Stimulated activated CD8-positive, alpha-beta memory T cell treated with anti-CD3 and anti-CD28 coated beads, Interleukin-12 subunit alpha, Interleukin-12 subunit beta, amount 100 ng/mL, for 1 hour (primary cell): ENCODE measurements around the gene RAB33A.
"Not testable (repeated sequence)": the region's sequence is repeated elsewhere in the genome, so short reads cannot be mapped to it uniquely, and the experiment has no call there.

ENCODE experiments used
- DNase-seq: peaks from one replicate; pipeline ENCODE4 v3.0.0-alpha.2; 2020; ENCODE audit warnings: low read depth

The RAB33A gene

GRCh38 chrX:130172127-130172845 is 524 bp downstream of the RAB33A start:
- DNase-seq = no peak

GRCh38 chrX:130173190-130173895 is 1.6 kb downstream of the RAB33A start:
- no peak for DNase-seq

DNA sequence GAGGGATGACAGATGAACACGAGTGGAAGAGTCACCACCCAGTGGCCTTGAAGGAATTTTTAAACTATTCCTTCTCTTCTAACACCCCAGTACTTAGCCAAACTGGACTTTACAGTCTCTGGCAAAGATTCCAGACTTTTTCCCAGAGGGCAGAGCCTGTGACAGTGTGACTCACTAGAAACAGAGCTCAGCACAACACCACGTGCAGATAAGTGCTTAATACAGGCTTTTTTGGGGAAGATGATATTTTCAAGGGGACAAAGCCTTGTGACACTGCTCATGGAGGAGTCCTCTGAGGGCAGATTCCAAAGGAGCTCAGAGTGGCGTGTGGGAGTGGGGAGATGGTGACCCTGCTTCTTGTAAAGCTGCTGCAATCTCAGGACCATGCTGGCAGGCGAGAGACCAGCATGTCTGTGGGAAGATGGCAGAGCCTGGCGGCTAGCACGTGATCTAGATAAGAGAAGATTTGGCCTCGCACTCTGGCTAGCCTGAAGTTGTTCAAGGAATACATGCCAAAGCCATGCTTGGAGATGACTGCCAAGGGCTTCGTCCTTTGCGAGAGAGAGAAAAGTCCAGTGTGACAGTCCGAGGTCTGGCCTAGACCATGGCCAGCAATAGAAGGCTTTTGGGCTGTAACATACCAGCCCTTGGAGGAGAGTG is 2.4 kb downstream of the RAB33A start:
- no peak for DNase-seq

DNA sequence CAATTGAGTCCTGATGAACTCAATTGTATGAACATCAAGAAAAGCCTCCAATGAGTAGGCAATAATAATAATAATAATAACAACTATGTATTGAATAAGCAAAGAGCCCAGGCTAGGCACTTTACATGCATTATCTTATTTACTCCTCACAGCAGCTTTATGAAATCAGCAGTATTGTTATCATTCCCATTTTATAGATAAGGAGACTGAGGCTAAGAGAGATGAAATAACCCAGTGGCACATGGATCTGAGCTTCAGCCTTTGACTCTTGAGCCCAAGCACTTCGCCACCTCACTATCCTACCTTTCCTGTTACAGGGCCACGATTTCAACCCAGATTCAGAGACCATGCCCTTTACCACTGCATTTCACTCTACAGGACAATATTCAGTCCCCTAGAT is 3.2 kb downstream of the RAB33A start:
- DNase-seq = no peak

GRCh38 chrX:130176354-130176776 is 4.6 kb downstream of the RAB33A start:
- no peak for DNase-seq

DNA sequence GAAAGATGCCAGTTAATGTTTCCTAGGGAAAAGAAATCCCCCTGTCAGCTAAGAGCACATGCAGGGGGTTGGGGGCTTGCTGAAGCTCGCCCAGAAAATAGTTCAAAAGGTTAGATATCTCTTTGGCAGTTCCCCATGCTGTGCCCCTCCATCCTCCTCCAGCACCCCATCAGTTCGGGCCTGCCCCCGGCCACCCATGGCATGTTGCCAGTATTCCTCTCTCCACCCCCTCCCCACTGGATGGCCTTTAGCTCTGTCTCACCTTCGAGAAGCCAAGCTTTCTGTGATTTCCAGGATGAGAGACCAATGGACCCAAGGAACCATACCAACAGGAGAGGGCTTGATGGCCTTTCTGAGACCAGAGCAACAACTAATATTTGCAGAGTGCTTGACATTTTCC is 5.2 kb downstream of the RAB33A start:
- no peak for DNase-seq

GRCh38 chrX:130179170-130179569 is 7.4 kb downstream of the RAB33A start:
- DNase-seq = no peak

DNA sequence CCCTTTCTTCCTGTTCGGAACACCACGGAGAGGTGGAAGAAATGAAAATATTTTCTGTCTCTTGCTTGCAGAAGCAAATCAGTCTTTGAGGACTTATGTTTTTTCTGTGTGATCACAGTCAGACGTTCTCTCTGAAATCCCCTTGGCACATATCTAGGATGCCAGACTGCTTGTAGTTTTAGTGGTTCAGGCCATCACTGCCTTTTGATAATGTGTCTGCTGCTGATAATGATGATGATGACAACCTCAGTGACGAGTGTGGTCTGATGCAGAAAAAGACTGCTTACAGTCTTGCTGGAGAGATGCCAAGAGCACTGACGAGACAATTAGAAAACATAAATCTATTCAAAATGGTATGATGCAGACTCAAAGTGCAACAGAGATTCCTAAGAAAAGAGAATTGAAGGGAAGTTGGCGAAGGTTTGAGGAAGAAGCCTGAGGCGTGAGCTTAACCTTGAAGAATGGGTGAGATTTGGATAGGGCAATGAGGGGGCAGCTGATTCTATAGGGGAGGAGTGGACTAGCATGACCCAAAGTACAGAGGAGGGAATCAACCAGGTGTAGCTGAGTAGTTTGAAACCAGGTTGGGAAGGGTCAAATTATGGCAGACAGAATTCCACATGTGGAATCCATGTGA is 7.9 kb downstream of the RAB33A start:
- DNase-seq = no peak

GRCh38 chrX:130184168-130184567 is 12.4 kb downstream of the RAB33A start:
- no peak for DNase-seq

DNA sequence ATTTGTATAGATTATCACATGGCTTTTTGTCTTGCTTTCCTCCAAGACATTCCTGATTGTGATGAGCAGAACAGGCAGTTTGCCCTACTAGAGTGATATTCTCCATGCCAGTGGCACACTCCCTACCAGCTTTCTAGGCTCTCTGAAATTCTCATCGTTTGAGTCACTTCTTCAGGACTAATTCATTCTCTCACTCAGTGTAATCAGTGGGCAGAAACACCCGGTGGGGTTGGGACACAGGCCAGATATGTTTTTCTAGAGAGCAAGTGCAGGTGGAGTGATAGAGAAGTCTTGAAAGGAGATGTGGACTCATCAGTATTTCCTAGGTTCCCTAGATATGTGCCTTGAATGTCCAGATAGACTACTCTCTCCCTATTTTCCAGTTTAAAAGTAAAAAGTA is 13.1 kb downstream of the RAB33A start:
- no peak for DNase-seq

GRCh38 chrX:130186651-130187050 is 14.9 kb downstream of the RAB33A start:
- no peak for DNase-seq

GRCh38 chrX:130190801-130191200 is 19.0 kb downstream of the RAB33A start:
- no peak for DNase-seq

- no peak for DNase-seq
Measured at GRCh38 chrX:130196466-130196865, 24.7 kb downstream of the RAB33A start.

DNA sequence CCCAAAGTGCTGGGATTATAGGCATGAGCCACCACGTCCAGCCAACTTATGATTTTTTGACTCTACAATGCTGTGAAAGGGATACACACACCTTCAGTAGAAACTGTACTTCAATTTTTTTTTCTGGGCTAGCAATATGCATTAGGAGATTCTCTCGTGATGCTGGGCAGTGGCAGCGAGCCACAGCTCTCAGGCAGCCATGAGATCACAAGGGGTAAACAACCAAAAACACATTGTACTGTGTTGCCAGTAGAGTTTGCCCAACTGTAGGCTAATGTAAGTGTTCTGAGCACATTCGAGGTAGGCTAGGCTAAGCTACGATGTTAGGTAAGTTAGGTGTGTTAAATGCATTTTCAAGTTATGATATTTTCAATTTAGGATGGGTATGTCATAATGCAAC is 25.7 kb downstream of the RAB33A start:
- no peak for DNase-seq

DNA sequence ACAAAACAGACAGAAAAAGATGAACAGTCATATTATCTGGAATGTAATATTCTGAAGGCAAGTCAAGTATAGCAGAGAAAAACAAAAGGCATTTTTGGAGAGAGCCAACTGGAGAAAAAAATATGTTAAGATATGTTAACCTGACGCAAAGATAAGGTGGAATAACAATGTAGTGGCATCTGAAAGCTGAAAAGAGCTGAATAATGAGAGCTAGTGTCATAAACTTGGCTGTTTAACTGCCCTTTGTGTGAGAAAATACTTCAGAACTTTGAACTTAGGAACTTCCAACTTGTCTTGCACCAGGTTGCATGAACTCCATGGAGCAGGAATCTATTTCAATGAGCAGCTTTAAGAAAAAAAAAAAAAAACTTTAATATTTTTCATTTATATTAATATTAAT is 32.9 kb downstream of the RAB33A start:
- DNase-seq = no peak

DNA sequence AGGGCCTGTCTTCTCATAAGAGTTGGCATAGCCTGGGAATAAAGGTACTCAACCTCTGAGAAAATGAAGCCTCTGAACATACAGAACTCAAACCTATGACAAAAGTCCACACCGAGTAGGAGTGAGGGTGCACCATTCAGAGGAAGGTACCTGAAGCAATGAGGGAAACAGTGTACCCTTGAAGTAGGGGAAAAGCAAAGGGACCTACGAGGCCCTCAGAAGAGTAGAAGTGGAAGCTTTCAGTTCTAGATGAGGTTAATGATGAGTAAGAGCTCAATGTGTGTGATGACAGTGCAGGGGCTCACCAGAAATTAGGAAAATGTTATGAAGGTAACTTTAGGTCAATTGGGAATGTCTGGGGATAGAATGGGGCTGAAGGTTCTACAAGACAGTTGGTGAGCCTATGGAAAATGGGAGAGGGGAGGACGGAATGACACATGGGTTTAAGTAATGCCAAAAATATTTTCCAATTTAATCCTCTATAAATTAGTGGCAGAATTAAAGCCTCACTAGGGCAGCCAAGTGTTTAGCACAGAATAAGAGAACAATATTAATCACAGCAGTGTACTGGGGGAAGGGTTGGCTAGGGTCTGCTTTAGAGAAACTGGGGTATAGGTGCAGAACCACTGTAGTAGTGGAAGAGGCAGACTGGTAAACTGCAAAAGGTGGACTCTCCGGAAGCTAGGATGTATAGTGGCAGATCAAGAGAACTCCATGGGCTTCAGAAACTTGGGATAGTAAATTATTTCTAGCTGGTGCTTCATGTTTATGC is 39.8 kb downstream of the RAB33A start:
- DNase-seq = no peak

- no peak for DNase-seq
Measured at GRCh38 chrX:130212371-130212770, 40.6 kb downstream of the RAB33A start.

- DNase-seq = no peak
Measured at GRCh38 chrX:130213376-130213775, 41.6 kb downstream of the RAB33A start.

- DNase-seq = no peak
Measured at GRCh38 chrX:130216320-130216719, 44.6 kb downstream of the RAB33A start.

DNA sequence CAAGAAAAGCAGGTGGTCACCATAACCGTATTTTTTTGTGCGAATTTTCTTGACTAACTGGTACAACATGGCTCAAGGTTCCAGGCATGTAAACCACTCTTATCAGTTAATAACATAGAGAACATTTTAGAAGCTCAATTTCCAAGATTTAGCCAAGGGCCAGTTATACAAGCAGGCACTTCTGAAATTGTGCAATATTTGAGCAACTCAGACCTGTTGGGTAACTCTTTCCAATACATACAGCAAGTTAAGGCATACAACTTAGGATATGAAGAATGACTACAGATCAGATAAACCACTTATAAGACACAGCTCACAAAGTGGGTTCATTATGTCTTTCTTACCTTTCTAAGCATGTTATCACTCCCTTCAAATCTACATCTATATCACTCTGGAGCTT is 53.0 kb downstream of the RAB33A start:
- no peak for DNase-seq

GRCh38 chrX:130228871-130229270 is 57.1 kb downstream of the RAB33A start:
- no peak for DNase-seq

DNA sequence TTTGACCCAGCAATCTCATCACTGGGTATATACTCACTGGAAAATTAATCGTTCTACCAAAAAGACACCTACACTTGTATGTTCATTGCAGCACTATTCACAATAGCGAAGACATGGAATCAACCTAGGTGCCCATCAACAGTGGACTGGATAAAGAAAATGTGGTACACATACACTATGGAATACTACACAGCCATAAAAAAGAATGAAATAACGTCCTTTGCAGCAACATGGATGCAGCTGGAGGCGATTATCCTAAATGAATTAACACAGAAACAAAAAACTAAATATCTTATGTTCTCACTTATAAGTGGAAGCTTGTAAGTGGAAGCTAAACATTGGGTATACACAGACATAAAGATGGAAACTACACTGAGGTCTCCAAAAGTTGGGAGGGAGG is 59.4 kb downstream of the RAB33A start:
- DNase-seq = not testable (repeated sequence)
